Subcutaneous abdominal adipose tissue (tissue), 5 donors: ENCODE measurements around the gene MIX23.

ENCODE experiments used
- H3K27ac ChIP-seq: one replicate; pipeline ENCODE4 v1.7.0; 2013; ENCODE audit warnings: low read depth, mild to moderate bottlenecking, inconsistent platforms, low read length, moderate library complexity
- H3K27me3 ChIP-seq, 5 donors: one replicate each; pipeline ENCODE4 v1.7.0; 2013; ENCODE audit warnings: low read length in 5 of 5, inconsistent platforms in 1 of 5; ENCODE audit not compliant: control insufficient read depth in 5 of 5, insufficient read depth in 4 of 5
- H3K36me3 ChIP-seq, 5 donors: one replicate each; pipeline ENCODE4 v1.7.0; 2013; ENCODE audit warnings: low read length in 5 of 5; ENCODE audit not compliant: control insufficient read depth in 5 of 5, insufficient read depth in 5 of 5
- H3K4me1 ChIP-seq, 5 donors: one replicate each; pipeline ENCODE4 v1.7.0; 2013; ENCODE audit warnings: low read length in 5 of 5, mild to moderate bottlenecking in 3 of 5, moderate library complexity in 1 of 5; ENCODE audit not compliant: control insufficient read depth in 5 of 5, insufficient read depth in 5 of 5
- H3K4me3 ChIP-seq, 5 donors: one replicate each; pipeline ENCODE4 v1.7.0; 2013; ENCODE audit warnings: low read length in 5 of 5, low read depth in 1 of 5
- H3K9ac ChIP-seq, 5 donors: one replicate each; pipeline ENCODE4 v1.7.0; 2013; ENCODE audit warnings: low read length in 5 of 5, mild to moderate bottlenecking in 4 of 5, moderate library complexity in 3 of 5
- H3K9me3 ChIP-seq, 5 donors: one replicate each; pipeline ENCODE4 v1.7.0; 2013; ENCODE audit warnings: low read length in 5 of 5; ENCODE audit not compliant: control insufficient read depth in 5 of 5
- donor health status: healthy.
- donor health status: healthy.
- donor health status: healthy.
- donor health status: healthy.
- donor health status: healthy.

MIX23 gene

GRCh38 chr3:122325769-122326168, 57.3 kb downstream of the MIX23 start:
- H3K36me3 ChIP-seq = no peaks in the 10 kb centered on the region
- H3K27me3 ChIP-seq = no peaks in the 10 kb centered on the region
- no peaks in the 10 kb centered on the region for H3K9me3 ChIP-seq
- peaks cover 0 to 21% (median 5%) of the 10 kb centered on the region in 5 donors for H3K4me1 ChIP-seq
- no peak overlapping the region for H3K9ac ChIP-seq
- H3K4me3 ChIP-seq = peak overlapping the region in 1 of 5 donors; percentile 63
- H3K27ac ChIP-seq = no peak overlapping the region

- Histone ChIP-seq H3K27me3 (no peaks in the 10 kb centered on the region), H3K4me3 (peak within 1 kb of the TSS; percentile 39 to 72 (median 63)), H3K4me1 (peaks cover 0 to 21% (median 5%) of the 10 kb centered on the region in 5 donors), H3K27ac (no peak within 1 kb of the TSS), H3K9me3 (peaks cover 0 to 5% (median 0%) of the 10 kb centered on the region in 5 donors), H3K36me3 (no peaks in the 10 kb centered on the region), H3K9ac (peak within 1 kb of the TSS in 1 of 5 donors; percentile 54)
These were observed 58.1 kb downstream of the MIX23 start, which contains the start of gene CSTA for GRCh38 chr3:122324871-122325323. CSTA (plus strand) TSS chr3:122325248; CDS start chr3:122325293, 45 bp downstream.

DNA sequence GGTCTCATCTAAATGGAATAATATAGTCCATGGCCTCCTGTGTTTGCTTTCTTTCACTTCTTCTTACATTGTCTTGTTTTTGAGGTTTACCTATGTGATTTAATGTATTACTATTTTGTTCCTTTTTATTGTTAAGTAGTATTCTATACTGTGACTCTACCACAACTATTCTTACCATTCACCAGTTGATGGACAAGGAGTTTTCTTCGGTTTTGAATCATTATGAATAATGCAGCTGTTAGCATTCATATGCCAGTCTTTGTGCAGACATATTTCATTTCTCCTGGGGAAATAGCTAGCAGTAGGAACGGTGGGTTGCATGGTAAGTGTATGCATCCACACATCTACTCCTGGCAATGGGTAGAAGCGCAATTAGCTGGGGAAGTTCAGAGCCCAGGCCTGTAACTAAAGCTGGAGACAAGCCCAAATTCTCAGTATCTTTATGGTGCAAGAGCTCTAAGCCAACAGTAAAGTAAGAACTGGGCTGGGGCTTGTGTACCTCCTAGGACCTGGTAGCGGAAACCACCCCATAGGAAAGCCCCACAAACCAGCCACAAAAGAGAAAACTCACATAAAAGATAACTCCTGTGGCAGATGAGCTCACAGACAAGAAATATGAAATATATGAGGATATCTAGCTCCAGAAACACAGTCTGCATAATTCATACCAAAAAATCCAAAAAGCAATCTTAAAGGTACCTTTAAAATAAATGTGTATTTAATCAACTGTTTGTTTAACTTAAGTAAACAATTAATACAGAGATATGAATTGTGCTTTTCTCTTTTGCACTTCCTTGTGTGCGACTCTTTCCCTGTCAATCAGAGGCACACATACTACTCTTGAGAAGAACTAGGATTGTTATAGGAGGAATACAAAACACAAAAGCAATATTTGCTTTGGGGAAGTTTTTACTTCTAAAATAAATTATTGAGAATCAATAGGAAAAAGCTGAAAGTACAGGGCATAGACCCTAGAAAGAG, 60.6 kb downstream of the MIX23 start:
- Histone ChIP-seq H3K27ac (no peak overlapping the region), H3K36me3 (no peaks in the 10 kb centered on the region), H3K27me3 (no peaks in the 10 kb centered on the region), H3K4me1 (peaks cover 0 to 21% (median 5%) of the 10 kb centered on the region in 5 donors), H3K9me3 (peaks cover 0 to 7% (median 0%) of the 10 kb centered on the region in 5 donors), H3K4me3 (no peak overlapping the region), H3K9ac (no peak overlapping the region)

DNA sequence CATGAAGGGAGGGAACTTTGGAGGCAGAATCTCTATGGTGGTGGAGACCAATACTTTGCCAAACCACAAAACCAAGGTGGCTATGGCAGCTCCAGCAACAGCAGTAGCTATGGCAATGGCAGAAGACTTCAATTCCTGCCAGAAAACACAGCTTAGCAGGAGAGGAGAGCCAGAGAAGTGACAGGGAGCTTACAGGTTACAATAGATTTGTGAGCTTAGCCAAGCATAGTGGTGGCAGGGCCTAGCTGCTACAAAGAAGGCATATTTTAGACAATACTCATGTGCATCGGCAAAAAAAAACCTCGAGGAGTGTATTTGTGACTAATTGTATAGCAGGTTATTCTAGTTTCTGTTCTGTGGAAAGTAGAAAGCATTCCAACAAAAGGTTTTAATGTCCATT, 64.4 kb downstream of the MIX23 start:
- Histone ChIP-seq H3K4me3 (no peak overlapping the region), H3K27me3 (peaks cover 0 to 4% (median 0%) of the 10 kb centered on the region in 5 donors), H3K4me1 (peaks cover 0 to under 1% (median 0%) of the 10 kb centered on the region in 5 donors), H3K36me3 (no peaks in the 10 kb centered on the region), H3K9ac (no peak overlapping the region), H3K27ac (no peak overlapping the region), H3K9me3 (peaks cover 0 to 7% (median 0%) of the 10 kb centered on the region in 5 donors)

- H3K36me3 ChIP-seq = no peaks in the 10 kb centered on the region
These were observed 66.7 kb downstream of the MIX23 start for GRCh38 chr3:122316368-122316767.

DNA sequence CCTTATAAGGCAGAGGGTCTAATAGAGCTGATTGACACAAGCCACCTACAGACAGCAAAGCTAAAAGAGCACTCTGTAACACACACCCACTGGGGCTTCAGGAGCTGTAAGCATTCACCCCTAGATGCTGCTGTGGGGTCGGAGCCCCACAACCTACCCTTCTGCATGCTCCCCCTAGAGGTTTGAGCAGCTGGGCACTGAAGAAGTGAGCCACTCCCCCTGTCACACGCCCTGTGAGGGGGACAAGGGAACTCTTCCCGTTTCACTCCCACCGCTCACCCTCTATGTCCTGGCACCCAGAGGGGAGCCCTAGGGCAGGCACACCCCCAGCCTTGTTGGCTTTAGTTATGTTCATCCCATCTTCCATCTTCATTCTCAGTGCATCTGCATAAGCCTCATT, 67.4 kb downstream of the MIX23 start:
- no peak overlapping the region for H3K4me3 ChIP-seq
- peaks cover 0 to 4% (median 0%) of the 10 kb centered on the region in 5 donors for H3K4me1 ChIP-seq
- no peak overlapping the region for H3K9ac ChIP-seq
- peaks cover 0 to 4% (median 0%) of the 10 kb centered on the region in 5 donors for H3K27me3 ChIP-seq
- H3K36me3 ChIP-seq = no peaks in the 10 kb centered on the region
- H3K27ac ChIP-seq = no peak overlapping the region
- H3K9me3 ChIP-seq = peaks cover 0 to 7% (median 0%) of the 10 kb centered on the region in 5 donors

More at GRCh38 chr3:122316368-122316767, 66.7 kb downstream of the MIX23 start:
- H3K27me3 ChIP-seq = peaks cover 0 to 4% (median 0%) of the 10 kb centered on the region in 5 donors
- no peak overlapping the region for H3K9ac ChIP-seq
- H3K27ac ChIP-seq = no peak overlapping the region
- peaks cover 0 to 7% (median 0%) of the 10 kb centered on the region in 5 donors for H3K9me3 ChIP-seq
- H3K4me1 ChIP-seq = peaks cover 0 to 4% (median 0%) of the 10 kb centered on the region in 5 donors
- H3K4me3 ChIP-seq = no peak overlapping the region

- Histone ChIP-seq H3K27ac (no peak overlapping the region), H3K9me3 (peaks cover 0 to 3% (median 0%) of the 10 kb centered on the region in 5 donors), H3K27me3 (peaks cover 0 to 4% (median 0%) of the 10 kb centered on the region in 5 donors), H3K36me3 (no peaks in the 10 kb centered on the region), H3K4me1 (peaks cover 0 to 4% (median 0%) of the 10 kb centered on the region in 5 donors), H3K4me3 (no peak overlapping the region), H3K9ac (no peak overlapping the region)
These were observed 68.7 kb downstream of the MIX23 start for GRCh38 chr3:122314228-122314876.

DNA sequence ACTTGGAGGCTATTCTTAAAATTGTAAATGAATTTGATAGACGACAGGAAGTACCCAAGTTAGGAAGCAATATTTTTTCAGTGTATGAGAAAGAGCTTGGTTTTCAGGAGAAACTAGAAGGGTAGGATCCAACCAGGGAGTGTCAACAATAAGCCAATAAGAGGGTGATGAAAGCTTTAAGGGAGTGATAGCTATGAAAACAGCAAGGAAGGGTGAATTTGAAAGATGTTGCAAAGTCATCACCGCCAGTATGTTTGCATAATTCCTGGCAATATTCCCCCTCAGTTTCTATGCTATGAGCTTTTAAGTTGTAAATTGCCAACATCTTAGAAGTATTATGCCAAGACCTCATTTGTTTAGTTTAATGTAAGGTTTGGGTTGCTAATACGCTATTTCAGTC, 69.8 kb downstream of the MIX23 start:
- Histone ChIP-seq H3K4me3 (no peak overlapping the region), H3K9ac (no peak overlapping the region), H3K27ac (no peak overlapping the region)

DNA sequence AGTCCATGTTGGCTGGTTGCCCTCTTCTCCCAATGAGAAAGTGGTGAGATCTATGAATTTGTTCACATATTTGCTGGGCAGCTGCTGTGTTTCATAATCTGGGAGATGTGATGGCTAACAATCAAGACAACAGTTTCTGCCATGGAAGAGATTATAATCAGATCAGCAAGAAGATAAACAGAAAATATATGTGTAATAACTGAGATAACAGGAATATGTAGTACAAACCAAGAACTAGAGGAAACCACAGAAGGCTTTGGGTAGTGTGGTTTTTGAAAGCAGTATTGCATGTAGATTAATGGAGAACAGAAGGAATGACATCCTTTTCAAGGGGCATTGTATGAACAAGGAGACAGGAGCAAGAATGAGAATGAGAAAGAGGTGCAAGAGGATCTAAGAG, 70.2 kb downstream of the MIX23 start:
- Histone ChIP-seq H3K4me1 (peaks cover 0 to 4% (median 0%) of the 10 kb centered on the region in 5 donors), H3K9ac (no peak overlapping the region), H3K36me3 (no peaks in the 10 kb centered on the region), H3K4me3 (no peak overlapping the region), H3K9me3 (no peaks in the 10 kb centered on the region), H3K27ac (no peak overlapping the region), H3K27me3 (peaks cover 0 to 4% (median 0%) of the 10 kb centered on the region in 5 donors)

More for the DNA sequence above, 69.8 kb downstream of the MIX23 start:
- peaks cover 0 to 4% (median 0%) of the 10 kb centered on the region in 5 donors for H3K4me1 ChIP-seq
- H3K36me3 ChIP-seq = no peaks in the 10 kb centered on the region
- H3K27me3 ChIP-seq = peaks cover 0 to 4% (median 0%) of the 10 kb centered on the region in 5 donors
- no peaks in the 10 kb centered on the region for H3K9me3 ChIP-seq
